GM12874 (cell line): ENCODE data around the gene CYB5A.

Experiments used
- TF ChIP-seq, protein P1 (sequence below): IDR thresholded peaks from 2 replicates; pipeline ENCODE4 v1.5.1; 2011; ENCODE audit warnings: low read depth, mild to moderate bottlenecking, control low read depth, low read length, moderate library complexity; ENCODE audit not compliant: insufficient read depth

Gene CYB5A

DNA sequence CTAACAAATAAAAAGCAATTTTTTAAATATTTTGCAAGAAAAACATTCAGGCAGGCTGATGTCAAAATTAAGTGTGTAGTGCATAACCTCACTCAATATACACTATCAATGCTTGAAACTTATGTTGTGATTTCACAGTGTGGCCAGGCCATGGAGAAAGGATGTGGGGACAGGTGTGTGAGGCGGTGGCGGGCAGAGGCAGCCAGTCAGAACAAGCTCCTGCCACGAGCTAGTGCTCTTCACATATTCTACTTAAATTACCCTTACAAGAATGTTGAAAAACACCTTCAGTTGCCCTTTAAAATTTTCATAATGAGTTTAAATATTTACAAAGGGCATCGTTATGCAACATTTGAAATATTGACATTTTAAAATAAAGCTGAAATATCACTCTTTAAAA is 43.2 kb downstream of the CYB5A start:
- TF ChIP-seq, protein P1, sequence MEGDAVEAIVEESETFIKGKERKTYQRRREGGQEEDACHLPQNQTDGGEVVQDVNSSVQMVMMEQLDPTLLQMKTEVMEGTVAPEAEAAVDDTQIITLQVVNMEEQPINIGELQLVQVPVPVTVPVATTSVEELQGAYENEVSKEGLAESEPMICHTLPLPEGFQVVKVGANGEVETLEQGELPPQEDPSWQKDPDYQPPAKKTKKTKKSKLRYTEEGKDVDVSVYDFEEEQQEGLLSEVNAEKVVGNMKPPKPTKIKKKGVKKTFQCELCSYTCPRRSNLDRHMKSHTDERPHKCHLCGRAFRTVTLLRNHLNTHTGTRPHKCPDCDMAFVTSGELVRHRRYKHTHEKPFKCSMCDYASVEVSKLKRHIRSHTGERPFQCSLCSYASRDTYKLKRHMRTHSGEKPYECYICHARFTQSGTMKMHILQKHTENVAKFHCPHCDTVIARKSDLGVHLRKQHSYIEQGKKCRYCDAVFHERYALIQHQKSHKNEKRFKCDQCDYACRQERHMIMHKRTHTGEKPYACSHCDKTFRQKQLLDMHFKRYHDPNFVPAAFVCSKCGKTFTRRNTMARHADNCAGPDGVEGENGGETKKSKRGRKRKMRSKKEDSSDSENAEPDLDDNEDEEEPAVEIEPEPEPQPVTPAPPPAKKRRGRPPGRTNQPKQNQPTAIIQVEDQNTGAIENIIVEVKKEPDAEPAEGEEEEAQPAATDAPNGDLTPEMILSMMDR, result no peak

DNA sequence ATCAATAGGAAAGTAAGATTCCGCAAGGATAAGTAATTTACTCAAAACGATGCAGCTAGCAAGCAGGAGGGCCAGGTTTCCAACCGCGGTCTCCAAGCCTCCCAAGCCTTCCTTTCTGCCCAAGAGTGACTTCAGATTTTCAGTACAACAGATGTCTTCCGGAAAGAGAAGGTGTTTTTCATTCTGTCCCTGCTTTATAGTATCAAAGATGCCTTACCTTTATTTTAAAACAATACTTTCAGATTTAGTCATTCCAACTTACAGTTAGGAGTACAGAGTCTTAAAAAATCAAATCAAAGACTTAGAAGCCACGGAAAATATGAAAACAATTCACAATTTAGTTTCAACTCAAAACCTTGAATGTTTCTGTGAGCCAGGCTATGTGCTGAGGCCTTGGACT is 43.6 kb downstream of the CYB5A start:
- TF ChIP-seq, protein P1, result no peak

DNA sequence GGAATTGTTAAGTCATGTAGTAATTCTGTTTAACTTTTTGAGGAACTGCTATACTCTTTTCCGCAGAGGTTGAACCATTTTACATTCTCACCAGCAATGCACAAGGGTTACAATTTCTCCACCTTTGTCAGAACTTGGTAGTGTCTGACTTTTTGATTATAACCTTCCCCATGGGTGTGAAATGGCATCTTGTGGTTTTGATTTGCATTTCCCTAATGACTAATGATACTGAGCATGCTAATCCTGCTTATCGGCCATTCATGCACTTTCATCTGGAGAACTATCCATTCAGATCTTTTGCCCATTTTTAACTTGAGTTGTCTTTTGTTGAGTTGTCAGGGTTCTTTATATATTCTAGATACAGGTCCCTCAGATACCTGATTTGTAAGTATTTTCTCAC is 47.2 kb downstream of the CYB5A start:
- TF ChIP-seq, protein P1, result no peak

DNA sequence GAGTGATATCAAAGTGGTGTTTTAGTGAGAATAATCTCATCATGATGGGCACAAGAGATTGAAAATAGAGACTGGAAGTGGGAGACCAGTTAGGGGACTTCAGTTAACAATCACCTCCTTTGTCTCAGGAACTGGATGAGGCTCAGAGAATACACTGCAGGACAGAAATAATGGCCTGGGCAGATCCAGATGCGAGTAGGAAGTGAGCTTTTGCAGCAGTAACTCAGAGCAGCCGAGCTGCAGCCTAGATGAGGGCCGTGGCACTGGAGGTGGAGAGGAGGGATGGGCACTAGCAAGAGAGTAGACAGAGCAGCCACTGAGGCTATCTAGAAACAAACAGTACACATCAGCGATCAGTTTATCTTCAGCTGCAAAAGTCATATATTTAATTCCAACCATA is 48.6 kb downstream of the CYB5A start:
- TF ChIP-seq, protein P1, result no peak

DNA sequence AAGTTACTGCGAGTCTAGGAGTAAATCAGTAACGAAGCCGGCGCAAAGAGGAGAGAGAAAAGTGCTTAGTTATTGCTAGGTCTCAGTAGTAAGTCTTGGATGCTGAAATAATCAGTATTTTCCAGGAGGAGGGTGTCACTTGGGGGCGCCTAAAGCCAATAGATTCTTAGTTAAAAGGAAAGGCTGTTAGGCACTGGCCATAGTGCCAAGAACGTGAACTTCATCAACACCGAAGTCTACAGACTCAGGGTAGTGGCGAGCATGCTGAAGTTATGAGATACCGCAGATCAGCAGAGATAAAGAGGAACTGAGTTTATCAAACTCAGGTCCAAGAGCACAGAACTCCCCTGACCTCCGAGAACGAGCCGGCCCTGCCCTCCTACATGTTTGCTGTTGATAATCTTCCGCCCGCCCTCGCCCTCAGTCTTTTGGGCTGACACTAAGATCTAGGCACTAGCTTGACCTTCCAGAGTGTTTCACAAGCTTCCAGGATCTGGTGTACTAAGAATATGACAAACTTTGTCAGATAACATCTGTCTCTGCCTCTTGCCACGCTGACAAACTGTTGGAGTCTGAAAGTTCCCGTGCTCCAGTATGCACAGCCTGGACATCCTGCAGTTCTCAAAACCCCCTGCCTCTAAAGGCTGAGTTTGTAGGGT is 49.2 kb downstream of the CYB5A start:
- TF ChIP-seq, protein P1, result no peak

DNA sequence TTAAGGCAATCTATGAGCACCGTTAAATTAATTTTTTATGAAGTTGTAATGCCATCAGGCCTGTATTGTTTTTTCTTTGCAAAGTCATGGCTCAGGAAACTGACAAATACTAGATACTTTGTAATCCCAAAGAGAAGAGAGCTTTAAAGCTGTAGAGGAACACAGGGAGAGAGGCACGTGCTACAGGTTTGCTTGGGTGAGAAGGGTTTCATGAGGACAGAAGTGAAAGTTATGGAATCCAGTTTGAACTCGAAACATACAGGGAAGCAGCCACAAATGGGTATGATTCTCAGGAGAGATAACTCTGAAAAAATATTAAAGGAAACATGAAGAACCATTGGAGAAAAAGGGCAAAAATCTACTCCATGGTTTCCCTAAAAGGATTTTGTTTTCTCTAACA is 49.8 kb downstream of the CYB5A start:
- TF ChIP-seq, protein P1, result no peak

DNA sequence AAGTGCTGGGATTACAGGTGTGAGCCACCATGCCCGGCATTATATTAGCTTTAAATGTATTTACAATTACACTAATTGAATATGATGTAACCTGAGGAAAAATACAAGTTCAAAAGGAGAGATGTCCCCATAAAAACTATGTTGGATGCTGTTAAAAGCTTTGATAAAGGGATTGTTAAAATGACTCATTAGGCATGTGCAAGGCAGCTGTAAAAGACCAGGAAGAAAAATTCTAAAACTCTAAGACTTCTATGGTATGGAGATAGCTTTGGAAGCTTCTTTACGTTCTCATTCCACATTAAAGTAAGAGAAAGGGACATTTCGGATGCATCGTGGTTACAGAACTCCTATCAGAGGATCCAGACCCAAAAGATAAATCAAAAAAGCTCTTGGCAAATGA is 50.3 kb downstream of the CYB5A start:
- TF ChIP-seq, protein P1, result no peak
